A172 (cell line): ENCODE data around the gene WWOX. TPM values are rescaled to one million over a fixed set of nuclear protein-coding genes. Genes with fewer than 3 reads are reported as not detected.

ENCODE experiments used
- DNase-seq: peaks from one replicate; pipeline ENCODE4 v3.0.0-alpha.2; 2015; ENCODE audit warnings: low spot score
- total RNA-seq: library from RNA; depleted of rRNA; stranded (reverse); fragments of >200 nt; shearing (Covaris generic); gene quantifications from 2 replicates; pipeline ENCODE4 v1.2.3, GENCODE V29; 2014

The WWOX gene
- total RNA-seq, 1 experiment from 2014 or later, result 29.6 TPM

- no peak for DNase-seq
These were observed 996.8 kb downstream of the WWOX start for GRCh38 chr16:79096246-79096645.

GRCh38 chr16:79097166-79097565 lies 997.7 kb downstream of the WWOX start:
- no peak for DNase-seq

- DNase-seq, result no peak
These were observed 998.3 kb downstream of the WWOX start for GRCh38 chr16:79097771-79098170.

DNA sequence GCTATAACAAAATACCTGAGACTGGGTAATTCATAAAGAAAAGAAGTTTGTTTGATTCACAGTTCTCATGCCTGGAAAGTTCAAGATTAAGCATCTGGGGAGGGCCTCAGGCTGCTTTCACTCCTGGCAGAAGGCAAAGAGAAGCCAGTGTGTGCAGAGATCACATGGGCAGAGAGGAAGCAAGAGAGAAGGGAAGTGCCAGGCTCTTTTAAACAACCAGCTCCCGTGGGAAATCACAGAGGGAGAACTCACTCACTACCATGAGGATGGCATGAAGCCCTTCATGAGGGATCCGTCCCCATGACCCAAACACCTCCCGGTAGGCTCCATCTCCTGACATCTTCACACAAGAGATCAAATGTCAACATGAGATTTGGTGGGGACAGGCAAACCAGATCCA lies 999.5 kb downstream of the WWOX start:
- DNase-seq, result no peak

GRCh38 chr16:79099716-79100115 lies 1000.3 kb downstream of the WWOX start:
- DNase-seq, result no peak

DNA sequence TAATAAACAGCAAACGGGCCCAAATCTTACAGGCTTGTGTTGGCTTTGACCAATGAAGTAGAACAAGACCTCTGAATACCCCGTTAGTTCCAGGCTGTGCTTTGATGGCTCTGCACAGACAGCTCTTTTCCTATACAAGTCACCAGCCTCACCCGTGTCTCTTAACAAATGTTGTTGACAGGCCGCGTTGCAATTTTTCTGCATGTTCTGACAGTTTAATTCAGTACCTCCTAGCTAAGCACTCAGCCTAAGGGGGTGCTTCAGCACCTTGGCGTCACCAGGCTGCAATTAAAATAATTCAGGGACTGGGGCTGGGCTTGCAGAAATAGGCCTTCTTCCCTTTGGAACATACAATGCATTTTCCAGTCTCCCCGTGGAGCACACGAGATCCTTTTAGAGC lies 1001.0 kb downstream of the WWOX start:
- DNase-seq, result no peak

GRCh38 chr16:79101491-79101890 lies 1002.0 kb downstream of the WWOX start:
- DNase-seq, result no peak

DNA sequence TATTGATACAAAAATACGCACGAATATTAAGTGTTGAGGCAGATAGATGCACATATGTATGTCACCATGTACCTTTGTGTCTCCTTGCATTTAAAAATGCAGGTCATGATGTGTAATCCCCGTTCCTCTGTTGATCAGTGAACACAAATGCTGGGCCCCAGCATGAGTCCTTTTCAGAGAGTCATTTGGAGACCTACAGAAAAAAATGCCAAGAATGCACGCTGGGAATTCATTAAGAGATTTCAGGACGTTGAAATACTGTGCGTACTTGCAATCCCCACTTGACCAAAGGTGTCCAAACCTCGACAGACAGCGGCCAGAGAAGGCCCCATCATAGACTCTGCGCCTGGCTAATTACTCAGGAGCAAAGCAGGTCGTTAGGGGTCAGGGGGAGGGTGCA lies 1005.1 kb downstream of the WWOX start:
- no peak for DNase-seq

DNA sequence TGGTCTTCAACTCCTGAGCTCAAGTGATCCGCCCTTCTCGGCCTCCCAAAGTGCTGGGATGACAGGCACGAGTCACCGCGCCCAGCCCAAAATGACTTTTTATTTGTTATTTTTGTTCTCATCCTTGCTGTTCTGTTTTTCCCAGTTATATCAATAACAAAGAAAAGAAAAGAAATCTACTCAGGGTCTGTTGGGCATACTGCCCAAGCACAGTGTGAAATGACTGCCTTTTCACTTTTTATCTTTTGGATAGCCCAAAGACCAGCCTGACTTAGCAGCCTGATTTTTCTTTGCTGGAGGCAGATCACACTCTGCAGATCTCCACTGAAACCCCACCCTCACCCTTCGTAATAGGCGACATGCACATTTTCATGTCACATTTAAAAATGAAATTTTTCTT lies 1007.8 kb downstream of the WWOX start:
- DNase-seq, result no peak

DNA sequence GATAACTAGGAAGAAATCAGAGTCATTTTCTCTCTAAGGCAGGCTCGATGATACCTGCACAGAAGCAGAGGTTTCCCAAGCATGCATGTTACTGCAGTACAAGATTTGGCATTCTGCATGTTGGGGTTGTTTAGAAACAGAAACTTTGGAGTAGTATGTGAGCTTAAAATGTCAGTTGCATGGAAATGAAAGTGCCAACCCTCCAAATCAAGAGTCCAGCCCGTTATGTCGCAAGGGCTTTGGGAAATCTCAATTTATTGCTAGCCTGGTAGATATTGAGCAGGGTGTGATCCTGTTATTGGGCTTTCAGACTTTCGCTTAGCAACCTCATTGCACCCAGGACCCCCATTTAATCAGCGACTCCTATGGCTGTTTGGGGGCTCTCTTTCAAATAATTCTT lies 1010.3 kb downstream of the WWOX start:
- DNase-seq, result no peak

DNA sequence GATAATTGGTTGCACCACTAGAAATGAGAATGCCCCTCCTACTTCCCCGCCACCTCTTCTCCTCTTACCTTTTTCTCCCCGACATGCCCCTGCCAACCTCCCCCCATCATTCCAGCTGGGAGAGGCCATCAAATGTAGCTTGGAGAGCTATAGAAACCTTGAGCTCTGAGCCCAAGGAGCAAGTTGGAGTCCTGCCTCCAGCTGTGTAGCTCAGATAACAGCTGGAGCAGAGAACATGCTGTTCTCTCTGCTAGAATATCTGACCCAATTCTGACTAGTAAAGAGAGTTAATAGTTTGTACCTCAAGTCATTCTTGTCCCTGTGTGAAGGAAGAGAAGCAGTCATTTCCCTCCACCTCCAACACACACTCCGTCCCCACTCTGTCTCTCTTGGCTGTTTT lies 1010.8 kb downstream of the WWOX start:
- no peak for DNase-seq

- DNase-seq, result no peak
These were observed 1011.5 kb downstream of the WWOX start for GRCh38 chr16:79110953-79111352.

GRCh38 chr16:79112462-79112861 lies 1013.0 kb downstream of the WWOX start:
- DNase-seq, result no peak

DNA sequence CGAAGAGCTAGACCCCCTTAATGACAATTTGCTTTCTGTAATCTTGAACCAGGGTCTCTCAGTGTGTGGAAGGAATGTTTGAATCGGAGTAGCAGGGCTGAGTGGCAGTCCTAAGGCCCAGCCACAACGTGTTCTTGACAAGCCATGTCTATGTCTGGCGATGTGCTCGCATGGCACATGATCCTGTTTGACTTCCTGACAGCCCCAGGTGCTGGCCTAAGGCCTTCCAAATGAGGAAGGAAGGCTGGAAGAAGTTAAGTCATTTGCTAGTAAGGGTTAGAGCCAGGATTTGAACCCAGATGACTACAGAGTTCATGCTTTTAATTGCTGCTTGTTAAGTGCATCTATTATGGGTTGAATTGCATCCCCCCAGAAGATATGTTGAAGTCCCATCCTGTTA lies 1014.4 kb downstream of the WWOX start:
- no peak for DNase-seq

DNA sequence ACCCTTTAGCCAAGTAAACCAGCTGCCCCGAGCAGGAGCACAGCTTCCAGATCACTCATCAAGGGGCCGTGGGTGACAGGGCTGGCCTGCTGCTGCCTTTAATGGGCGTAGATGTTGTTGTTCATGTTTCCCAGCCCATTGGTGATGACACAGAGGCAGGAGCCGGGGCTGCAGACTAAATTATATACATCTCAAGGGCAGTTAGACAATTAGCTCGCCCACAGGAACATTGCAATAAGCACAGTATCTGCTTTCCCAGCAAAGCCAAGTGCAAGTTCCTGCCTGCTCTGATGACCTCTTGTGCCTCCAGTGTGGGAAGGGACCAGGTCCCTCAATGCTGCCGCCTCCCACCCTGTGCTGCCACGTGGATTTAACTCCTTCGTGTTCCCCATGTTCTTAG lies 1015.3 kb downstream of the WWOX start:
- no peak for DNase-seq

GRCh38 chr16:79121906-79122305 lies 1022.5 kb downstream of the WWOX start:
- no peak for DNase-seq

DNA sequence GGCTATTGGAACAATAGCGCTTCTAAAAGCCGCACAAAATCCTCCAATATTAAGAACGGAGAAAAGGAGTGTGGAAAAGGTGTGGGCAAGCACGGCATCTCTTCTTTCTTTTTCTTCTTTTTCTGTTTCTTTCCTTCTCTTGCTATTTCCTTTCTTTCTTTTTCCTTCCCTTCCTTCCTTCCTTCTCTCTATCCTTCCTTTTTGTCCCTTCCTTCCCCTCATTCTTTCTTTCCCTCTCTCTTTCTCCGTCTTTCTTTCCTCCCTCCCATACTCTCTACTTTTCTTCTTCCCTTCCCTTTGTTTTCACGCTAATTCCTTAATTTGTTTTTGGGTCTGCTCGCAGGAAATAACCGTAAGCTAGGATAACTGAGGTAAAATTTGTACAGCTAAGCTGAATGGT lies 1022.9 kb downstream of the WWOX start:
- no peak for DNase-seq

DNA sequence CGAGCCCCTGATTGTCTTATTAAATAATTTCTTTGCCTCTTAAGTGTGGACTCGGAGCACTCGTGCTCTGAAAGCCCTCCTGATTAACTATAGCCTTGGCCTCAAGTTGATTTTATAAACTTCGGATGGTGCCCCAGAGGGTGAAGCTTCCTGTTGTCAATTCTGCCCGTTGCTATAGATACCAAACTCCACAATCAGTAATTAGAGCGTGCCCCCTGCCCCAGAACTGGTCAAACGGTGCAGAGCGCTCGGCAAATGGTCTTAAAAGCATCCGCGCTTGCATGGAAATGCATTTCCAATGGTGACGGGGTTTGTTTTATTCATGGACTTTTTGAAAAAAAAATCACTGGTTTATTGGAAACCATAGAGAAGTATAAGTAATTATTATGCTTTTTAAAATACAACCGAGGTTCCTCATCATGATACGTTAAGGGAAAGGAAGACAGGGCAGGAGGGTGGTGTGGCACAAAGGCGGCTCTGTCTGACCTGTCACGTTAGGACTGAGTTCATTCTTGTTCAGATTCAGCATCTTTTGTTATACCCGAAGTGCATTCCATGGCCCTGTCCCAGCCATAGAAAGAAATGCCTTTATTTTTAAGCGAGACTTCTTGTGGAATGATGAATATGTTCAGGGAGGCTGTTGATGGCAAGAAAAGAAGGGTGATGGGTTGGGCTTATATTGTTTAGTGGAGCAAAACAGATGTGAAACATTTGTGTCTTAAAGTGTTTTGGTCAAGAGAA lies 1024.7 kb downstream of the WWOX start:
- DNase-seq, result no peak

- DNase-seq, result no peak
These were observed 1028.3 kb downstream of the WWOX start for GRCh38 chr16:79127766-79128165.

- no peak for DNase-seq
These were observed 1029.3 kb downstream of the WWOX start for GRCh38 chr16:79128706-79129105.

DNA sequence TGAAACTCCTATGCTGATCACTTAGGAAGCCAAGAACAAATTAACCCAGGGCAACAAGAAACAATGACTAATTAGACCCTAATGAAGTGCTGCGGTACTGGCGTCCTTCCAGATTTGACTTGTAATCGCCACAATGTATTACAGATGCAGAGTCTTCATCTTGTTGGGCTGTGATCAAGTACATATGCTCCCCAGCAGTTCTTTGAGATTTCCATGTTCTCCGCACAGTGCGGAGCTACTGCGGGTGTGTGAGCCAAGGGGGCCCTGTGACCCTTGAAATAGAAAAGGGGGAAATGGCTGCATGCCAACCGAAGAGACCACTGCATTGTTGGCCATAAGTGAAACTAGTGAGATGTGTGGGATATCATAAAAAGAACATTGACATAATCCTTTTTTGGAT lies 1031.2 kb downstream of the WWOX start:
- DNase-seq, result no peak

DNA sequence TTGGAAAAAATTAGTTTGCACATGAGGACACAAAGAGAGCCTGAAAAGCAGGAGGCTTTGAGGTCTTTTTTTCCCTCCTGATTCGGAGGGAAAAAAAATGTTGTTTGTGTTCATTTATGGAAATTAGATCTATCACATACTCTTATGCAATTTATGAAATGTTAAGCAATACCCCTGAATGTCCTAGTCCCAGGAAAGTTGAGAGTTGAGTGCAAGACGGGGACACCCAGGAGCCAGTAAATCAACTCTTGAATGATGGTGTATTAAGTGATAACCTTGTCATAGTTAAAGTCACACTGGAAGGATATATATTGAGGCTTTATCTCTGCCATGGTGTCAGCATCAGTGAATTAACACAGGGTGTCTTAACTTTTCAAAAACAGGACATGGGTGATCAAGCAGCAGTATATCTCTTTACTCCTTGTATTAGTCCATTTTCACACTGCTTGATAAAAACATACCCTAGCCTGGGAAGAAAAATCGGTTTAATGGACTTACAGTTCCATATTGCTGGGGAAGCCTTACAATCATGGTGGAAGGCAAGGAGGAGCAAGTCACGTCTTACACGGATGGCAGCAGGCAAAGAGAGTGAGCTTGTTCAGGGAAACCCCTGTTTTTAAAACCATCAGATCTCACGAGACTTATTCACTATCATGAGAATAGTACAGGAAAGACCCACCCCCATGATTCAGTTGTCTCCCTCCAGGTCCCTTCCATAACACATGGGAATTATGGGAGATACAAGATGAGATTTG lies 1032.0 kb downstream of the WWOX start:
- no peak for DNase-seq

GRCh38 chr16:79132701-79133100 lies 1033.2 kb downstream of the WWOX start:
- DNase-seq, result no peak

GRCh38 chr16:79134300-79134699 lies 1034.8 kb downstream of the WWOX start:
- no peak for DNase-seq
